GM12801 (cell line): ENCODE results near the gene VAV2.

Source experiments
- CTCF ChIP-seq: IDR thresholded peaks from one replicate; pipeline ENCODE4 v1.5.1; 2011; ENCODE audit warnings: control low read depth; ENCODE audit not compliant: insufficient read length; ENCODE audit errors: extremely low read depth

The VAV2 gene

GRCh38 chr9:133774799-133775198 lies 217.3 kb downstream of the VAV2 start:
- TF ChIP-seq CTCF: no peak

GRCh38 chr9:133773889-133774655 lies 218.1 kb downstream of the VAV2 start:
- TF ChIP-seq CTCF: no peak

GRCh38 chr9:133772581-133772980 lies 219.5 kb downstream of the VAV2 start:
- TF ChIP-seq CTCF: no peak

- no peak for TF ChIP-seq CTCF
Measured at GRCh38 chr9:133771486-133772482, 220.3 kb downstream of the VAV2 start.

GRCh38 chr9:133770076-133770777 lies 221.9 kb downstream of the VAV2 start:
- TF ChIP-seq CTCF: no peak

- TF ChIP-seq CTCF: no peak
Measured at GRCh38 chr9:133769511-133770075, 222.5 kb downstream of the VAV2 start.
